Stimulated activated naive CD8-positive, alpha-beta T cell treated with anti-CD3 and anti-CD28 coated beads, Interleukin-15, Interleukin-2, amounts not matched to agents 100 ng/mL and 50 ng/mL, for 24 hours (primary cell): Measurements from ENCODE around the gene LSS.
"Not testable (repeated sequence)": the region's sequence is repeated elsewhere in the genome, so short reads cannot be mapped to it uniquely, and the experiment has no call there.

Experiments used
- H3K27ac Mint-ChIP-seq: one replicate; pipeline ENCODE4 v1.8.0; 2021; ENCODE audit warnings: mild to moderate bottlenecking, mixed read lengths
- H3K27me3 Mint-ChIP-seq: one replicate; pipeline ENCODE4 v1.8.0; 2021; ENCODE audit warnings: mixed read lengths
- H3K36me3 Mint-ChIP-seq: one replicate; pipeline ENCODE4 v1.8.0; 2021; ENCODE audit warnings: low read depth, mixed read lengths
- H3K4me1 Mint-ChIP-seq: one replicate; pipeline ENCODE4 v1.8.0; 2021; ENCODE audit warnings: low read depth, mixed read lengths
- H3K4me3 Mint-ChIP-seq: one replicate; pipeline ENCODE4 v1.8.0; 2021; ENCODE audit warnings: mild to moderate bottlenecking, mixed read lengths
- H3K9me3 Mint-ChIP-seq: one replicate; pipeline ENCODE4 v1.8.0; 2021; ENCODE audit warnings: mixed read lengths

The LSS gene

DNA sequence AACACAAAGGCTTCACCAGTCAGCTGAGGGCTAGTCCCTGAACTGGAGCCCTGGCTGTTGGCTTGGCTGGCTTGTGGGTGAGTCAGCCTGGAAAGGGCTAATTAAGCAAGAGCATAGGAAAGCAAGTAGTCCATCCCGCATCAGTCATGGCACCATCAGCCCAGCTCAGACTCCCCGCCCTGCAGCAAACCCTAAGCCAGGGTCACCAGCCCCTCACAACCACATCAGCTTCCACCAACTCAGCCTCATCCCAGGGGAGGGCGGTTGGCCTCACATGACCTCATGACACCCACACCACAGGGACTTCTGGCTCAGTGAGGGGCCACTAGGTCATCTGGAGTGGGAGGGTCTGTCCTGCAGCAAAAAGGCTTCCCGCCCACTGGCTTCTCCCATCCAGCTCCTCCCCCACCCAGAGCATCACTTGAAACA lies 37.3 kb downstream of the LSS start:
- Mint-ChIP-seq H3K9me3 (no peaks in the 10 kb centered on the region), H3K27me3 (no peaks in the 10 kb centered on the region), H3K4me3 (no peak overlapping the region), H3K36me3 (peaks cover 7% of the 10 kb centered on the region), H3K27ac (no peak overlapping the region), H3K4me1 (no peaks in the 10 kb centered on the region)

DNA sequence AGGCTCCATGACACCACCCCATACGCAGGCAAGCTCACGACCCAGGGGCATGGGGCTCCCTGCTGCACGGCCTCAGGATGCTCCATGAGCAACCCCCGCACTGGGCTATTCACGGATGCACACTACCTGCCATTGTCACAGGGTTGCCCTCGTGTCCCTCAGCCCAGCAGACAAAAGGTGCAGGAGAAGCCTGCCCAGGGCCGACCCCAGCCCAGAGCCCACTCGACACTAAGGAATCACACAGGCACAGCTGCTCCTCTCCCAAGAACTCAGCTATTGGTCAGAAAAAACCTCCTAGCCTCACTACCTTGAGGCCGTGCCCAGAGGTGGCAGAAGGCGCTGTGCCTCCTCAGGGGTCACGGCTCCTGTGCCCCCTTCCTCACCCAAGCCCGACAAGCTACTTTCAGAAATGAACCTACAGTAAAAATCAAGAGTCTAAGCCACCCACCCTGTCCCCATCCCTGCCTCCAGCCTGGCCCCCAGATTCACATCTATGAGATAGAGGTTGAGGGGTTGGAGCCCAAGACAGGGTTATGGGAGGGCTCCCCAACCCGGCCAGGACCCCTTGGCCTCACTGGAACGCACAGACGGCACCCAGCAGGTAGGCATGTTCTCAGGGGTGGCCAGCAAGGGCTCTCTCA lies 38.0 kb downstream of the LSS start:
- Mint-ChIP-seq H3K4me1 (no peaks in the 10 kb centered on the region), H3K27me3 (no peaks in the 10 kb centered on the region), H3K27ac (no peak overlapping the region), H3K4me3 (no peak overlapping the region), H3K9me3 (no peaks in the 10 kb centered on the region), H3K36me3 (peaks cover 7% of the 10 kb centered on the region)

DNA sequence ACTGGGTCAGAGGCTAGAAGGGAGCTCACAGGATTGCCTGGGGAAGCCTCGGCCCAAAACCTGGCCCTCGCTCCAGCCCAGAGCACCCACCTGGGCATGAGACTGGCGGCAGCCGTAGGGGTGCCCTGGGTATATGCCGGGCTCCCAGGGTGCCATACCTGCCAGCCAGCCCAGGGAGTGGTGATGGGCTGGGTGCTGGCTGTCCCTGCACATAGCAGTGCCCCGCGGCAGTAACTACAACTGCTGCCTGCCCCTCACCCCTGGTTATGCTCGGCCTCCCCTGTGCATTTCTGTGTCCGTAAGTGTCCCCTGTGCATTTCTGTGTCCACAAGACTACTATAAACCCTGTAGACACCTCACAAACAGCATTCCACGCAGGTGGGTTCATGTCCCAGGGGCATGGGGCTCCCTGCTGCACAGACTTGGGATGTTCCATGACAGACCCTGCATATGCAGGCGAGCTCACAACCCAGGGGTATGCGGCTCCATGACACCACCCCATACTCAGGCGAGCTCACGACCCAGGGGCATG lies 38.5 kb downstream of the LSS start:
- no peaks in the 10 kb centered on the region for H3K4me1 Mint-ChIP-seq
- no peaks in the 10 kb centered on the region for H3K27me3 Mint-ChIP-seq
- peaks cover 7% of the 10 kb centered on the region for H3K36me3 Mint-ChIP-seq
- H3K4me3 Mint-ChIP-seq: no peak overlapping the region
- H3K27ac Mint-ChIP-seq: no peak overlapping the region
- no peaks in the 10 kb centered on the region for H3K9me3 Mint-ChIP-seq

DNA sequence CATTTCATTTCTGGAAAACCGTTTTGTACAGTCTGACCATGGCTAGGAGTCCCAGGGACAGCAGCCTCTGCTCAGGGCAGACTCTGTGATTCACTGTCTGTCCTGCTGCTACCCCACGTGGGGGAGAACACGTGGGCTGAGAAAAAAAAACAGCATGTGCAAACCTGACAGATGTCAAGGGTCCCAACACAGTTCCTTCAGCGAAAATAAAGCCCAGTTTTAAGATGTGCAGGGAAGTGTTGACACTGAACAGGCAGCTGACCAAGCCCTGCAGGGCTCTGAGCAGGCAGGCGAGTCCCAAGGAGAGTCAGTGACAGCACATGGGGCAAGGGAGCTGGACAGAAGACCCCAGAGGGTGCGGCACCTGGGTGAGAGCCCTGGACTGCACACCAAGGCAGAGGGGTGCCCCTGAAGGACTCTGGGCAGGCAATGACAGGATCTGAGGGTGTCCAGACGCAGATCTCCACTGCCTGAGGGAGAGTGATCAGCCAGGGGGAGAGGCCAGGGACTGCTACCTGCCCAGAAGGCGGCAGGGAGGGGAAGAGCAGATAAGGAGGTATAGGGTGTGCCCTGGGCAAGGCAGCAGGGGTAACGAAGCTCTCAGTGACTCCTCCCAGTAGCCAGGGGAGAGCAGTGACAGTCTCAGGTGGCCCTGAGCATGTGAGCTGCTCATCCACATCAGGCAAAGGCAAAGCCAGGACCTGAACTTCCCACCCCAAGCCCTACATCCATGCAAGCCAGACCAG lies 39.2 kb downstream of the LSS start:
- Mint-ChIP-seq H3K4me3 (no peak overlapping the region), H3K9me3 (no peaks in the 10 kb centered on the region), H3K4me1 (no peaks in the 10 kb centered on the region), H3K36me3 (peaks cover 7% of the 10 kb centered on the region), H3K27me3 (no peaks in the 10 kb centered on the region), H3K27ac (no peak overlapping the region)

DNA sequence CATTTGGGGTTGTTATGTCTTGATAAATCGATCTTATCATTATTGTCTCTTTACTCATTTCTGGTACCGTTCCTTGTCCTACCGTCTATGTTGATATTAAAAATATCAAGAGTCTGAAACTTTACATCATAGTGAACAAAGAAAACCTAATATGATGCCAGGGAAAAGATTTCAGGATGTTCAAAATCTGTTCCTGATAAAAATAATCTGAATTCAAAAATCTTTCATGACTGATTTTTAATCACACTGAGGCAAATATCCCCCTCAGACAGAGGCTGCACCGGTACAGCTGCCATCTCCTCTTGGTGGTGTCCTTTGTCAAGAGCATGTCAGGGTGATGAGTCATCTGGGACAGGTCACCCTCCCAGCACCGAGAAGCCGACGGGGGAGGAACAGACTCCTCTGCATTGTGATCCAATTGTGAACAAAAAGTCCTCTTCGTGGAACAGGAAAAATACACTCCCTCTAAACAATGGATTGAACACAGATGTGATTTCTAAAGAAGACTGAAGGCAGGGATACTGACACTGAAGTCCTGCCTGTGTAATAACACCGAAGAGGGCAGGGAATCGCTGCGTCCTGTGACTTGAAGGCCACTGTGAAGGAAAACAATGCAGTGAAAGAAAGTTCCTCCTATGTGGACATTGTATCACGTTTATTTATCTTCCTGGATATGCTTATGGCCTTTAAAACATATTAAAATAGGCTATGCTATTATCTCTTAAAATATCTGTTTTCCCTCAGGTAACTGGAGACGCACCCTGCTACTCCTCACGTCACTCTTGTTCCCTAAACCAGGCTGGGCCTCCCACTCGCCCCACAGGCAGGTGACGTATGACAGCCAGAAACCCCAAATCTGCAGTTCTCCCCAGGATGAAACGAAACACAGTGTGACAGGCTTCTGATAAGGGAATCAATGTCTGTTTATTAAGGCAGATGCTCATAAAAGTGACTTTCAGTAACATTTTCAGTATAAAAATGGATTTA lies 40.1 kb downstream of the LSS start:
- peak overlapping the region; percentile 19 for H3K27ac Mint-ChIP-seq
- no peak overlapping the region for H3K4me3 Mint-ChIP-seq
- no peaks in the 10 kb centered on the region for H3K9me3 Mint-ChIP-seq
- H3K4me1 Mint-ChIP-seq: no peaks in the 10 kb centered on the region
- peaks cover 3% of the 10 kb centered on the region for H3K36me3 Mint-ChIP-seq
- H3K27me3 Mint-ChIP-seq: no peaks in the 10 kb centered on the region

DNA sequence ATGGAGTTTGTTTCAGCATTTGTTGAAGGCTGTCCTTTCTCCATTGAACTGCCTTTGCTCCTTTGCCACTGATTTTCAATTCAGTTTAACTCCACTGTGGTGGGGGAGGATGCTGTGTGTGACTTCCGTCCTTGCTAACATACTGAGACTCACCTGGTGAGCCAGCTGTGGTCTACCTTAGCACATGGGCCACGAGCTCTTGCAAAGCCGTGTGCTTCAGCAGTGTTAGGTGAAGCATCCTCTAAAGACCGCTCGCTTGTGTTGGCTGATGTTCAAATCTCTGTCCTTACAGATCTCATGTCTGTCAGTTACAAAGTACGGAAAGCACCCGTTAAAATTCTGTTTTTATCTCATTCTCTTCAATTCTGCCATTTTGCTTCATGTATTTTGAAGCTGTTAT lies 40.8 kb downstream of the LSS start:
- no peaks in the 10 kb centered on the region for H3K9me3 Mint-ChIP-seq

DNA sequence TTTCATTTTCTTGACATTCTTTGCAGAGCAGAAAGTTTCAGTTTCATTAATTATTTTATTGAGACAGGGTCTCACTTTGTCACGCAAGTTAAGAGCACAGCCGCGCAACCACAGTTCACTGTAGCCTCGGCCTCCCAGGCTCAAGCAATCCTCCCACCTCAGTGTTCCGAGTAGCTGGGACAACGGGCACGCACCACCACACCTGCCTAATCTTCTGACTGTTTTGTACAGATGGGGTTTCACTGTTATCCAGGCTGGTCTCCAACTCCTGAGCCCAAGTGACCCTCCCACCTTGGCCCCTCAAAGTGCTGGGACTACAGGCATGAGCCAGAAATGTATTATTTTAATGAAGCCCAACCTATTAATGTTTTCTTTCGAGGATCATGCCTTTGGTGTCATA lies 41.3 kb downstream of the LSS start:
- no peaks in the 10 kb centered on the region for H3K9me3 Mint-ChIP-seq
- H3K4me3 Mint-ChIP-seq: no peak overlapping the region
- H3K27ac Mint-ChIP-seq: no peak overlapping the region
- H3K36me3 Mint-ChIP-seq: no peaks in the 10 kb centered on the region
- H3K27me3 Mint-ChIP-seq: no peaks in the 10 kb centered on the region
- H3K4me1 Mint-ChIP-seq: no peaks in the 10 kb centered on the region

More for the DNA sequence above, 40.8 kb downstream of the LSS start:
- no peaks in the 10 kb centered on the region for H3K36me3 Mint-ChIP-seq
- H3K27ac Mint-ChIP-seq: peak overlapping the region; percentile 19
- H3K27me3 Mint-ChIP-seq: no peaks in the 10 kb centered on the region
- no peaks in the 10 kb centered on the region for H3K4me1 Mint-ChIP-seq
- no peak overlapping the region for H3K4me3 Mint-ChIP-seq

DNA sequence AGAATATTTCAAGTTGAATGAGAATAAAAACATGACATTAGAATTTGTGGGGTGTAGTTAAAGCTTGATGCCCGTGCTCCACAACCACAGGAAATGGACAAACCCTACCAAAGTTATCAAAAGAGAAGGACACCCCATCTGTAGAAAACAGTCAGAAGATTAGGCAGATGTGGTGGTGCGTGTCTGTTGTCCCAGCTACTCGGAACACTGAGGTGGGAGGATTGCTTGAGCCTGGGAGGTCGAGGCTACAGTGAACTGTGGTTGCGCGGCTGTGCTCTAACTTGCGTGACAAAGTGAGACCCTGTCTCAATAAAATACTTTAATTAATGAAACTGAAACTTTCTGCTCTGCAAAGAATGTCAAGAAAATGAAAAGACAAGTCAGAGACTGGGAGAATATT lies 42.9 kb downstream of the LSS start:
- H3K4me3 Mint-ChIP-seq: no peak overlapping the region

DNA sequence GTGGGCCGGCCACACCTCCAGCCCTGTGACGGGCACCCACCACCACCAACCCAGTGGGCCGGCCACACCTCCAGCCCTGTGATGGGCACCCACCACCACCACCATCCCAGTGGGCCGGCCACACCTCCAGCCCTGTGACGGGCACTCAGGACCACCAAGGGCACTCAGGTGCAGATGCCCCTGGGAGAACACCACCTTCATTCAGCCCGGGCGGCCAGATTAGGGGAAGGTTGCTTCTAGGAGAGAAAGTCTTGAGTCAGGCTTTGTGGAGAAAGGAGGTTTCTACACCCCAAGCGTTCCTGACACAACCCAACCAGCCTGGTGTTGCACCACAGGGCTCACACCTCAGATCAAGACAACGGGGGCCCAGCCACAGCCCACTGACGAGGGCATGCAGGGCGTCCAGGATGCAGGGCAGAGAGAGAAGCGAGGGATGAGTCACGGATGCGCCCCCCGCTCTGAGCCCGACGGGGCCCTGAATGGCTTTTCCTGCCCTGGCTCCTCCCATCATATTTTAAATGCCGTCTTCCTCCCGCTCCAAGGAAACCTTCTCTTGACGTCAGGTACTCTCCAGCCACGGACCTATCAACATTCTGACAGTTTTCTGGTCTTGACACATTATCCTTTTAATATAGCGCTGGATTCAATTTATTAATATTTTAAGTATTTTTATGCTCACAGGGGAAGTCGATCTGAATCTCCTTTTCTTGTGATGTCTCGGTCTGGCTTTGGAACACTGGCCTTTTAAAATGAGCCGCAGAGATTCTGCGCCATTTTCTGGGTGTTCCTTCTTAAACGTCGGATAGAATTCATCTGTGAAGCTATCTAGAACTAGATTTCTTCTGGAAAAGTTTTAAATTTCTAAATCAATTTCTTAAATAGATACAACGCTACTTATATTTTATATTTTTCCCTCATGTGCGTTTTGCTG lies 43.7 kb downstream of the LSS start:
- no peaks in the 10 kb centered on the region for H3K4me1 Mint-ChIP-seq
- H3K36me3 Mint-ChIP-seq: no peaks in the 10 kb centered on the region
- peak overlapping the region; percentile 82 for H3K4me3 Mint-ChIP-seq
- H3K27ac Mint-ChIP-seq: peak overlapping the region; percentile 76
- H3K27me3 Mint-ChIP-seq: no peaks in the 10 kb centered on the region
- no peaks in the 10 kb centered on the region for H3K9me3 Mint-ChIP-seq

More for the DNA sequence above, 42.9 kb downstream of the LSS start:
- no peaks in the 10 kb centered on the region for H3K4me1 Mint-ChIP-seq
- H3K9me3 Mint-ChIP-seq: no peaks in the 10 kb centered on the region
- no peaks in the 10 kb centered on the region for H3K36me3 Mint-ChIP-seq
- no peak overlapping the region for H3K27ac Mint-ChIP-seq
- no peaks in the 10 kb centered on the region for H3K27me3 Mint-ChIP-seq

DNA sequence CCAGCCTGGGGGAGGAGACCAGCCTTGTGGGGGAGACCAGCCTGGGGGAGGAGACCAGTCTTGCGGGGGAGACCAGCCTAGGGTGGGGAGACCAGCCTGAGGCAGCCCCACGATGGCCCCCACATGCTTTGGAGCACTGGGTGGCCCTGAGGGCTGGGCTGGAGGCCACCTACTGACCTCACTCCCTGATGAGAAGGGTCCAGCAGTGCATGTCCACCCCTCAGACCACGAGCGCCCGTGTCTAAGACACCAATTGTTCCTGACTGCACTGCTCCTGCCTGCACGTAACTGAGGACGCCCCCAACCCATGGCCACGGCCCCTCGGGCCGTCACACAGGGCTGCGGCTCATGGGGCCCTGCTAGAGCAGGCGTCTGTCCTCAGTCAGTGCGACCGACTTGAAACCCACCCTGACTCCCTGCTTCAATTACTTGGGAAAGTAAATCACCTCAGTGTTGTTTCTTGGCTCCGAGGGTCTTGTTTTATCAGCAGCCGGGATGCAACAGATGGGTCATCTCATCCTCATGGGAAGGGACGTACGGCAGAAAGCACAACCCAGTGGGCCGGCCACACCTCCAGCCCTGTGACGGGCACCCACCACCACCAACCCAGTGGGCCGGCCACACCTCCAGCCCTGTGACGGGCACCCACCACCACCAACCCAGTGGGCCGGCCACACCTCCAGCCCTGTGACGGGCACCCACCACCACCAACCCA lies 44.5 kb downstream of the LSS start, which contains the start of gene SPATC1L:
Gene SPATC1L (minus strand): TSS at position 550 of the 715 bp plus-strand sequence. CDS start 1,643 bp downstream, outside the sequence.
- Mint-ChIP-seq H3K4me1 (no peaks in the 10 kb centered on the region), H3K36me3 (no peaks in the 10 kb centered on the region), H3K27me3 (no peaks in the 10 kb centered on the region), H3K27ac (peak within 1 kb of the TSS; percentile 76), H3K9me3 (no peaks in the 10 kb centered on the region), H3K4me3 (peak within 1 kb of the TSS; percentile 82)

DNA sequence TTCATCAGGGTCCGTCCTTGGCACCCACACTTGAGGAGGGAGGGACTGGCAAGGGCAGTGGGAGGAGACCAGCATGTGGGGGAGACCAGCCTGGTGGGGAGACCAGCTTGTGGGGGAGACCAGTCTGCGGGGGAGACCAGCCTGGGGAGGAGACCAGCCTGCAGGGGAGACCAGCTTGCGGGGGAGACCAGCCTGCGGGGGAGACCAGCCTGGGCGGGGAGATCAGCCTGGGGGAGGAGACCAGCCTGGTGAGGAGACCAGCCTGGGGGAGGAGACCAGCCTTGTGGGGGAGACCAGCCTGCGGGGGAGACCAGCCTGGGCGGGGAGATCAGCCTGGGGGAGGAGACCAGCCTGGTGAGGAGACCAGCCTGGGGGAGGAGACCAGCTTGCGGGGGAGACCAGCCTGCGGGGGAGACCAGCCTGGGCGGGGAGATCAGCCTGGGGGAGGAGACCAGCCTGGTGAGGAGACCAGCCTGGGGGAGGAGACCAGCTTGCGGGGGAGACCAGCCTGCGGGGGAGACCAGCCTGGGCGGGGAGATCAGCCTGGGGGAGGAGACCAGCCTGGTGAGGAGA lies 45.2 kb downstream of the LSS start:
- H3K9me3 Mint-ChIP-seq, H3K27ac Mint-ChIP-seq, H3K36me3 Mint-ChIP-seq, H3K4me1 Mint-ChIP-seq, H3K27me3 Mint-ChIP-seq: not testable (repeated sequence)
- H3K4me3 Mint-ChIP-seq: peak overlapping the region; percentile 47

DNA sequence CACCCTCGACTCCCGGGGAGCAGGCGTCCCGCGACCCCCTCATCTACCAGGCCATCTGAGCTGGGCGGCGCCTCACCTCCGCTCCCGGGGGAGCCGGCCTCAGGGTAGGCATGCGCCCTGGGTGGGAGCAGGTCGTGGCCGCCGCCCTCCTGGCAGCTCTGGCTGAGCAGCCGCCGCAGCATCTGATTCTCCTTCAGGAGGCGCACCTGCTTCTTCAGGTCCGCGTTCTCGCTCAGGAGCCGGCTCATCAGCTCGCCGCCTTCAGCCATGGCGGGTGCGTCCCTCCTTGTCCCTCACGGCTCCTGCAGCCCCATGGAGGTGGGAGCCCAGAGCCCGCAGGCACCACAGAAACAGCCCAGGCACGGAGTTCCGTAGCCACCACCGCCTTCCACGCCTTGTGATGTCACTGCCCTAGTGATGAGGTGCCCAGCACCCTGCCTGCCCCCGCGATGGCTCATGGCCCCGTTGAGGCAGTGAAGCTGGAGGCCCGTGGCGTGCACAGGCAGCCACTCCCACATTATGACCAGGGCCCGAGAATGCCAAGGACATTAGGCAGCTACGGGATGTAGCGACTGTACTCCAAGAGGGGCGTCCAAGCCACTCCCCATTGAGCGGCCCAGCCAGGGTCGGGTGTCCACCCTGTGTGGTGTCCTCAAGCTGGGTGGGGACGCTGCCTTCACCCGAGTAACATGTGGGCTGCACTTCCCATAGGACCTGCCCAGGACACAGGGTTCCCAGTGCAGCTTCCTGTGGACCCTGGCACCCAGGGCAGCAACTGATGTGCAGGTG lies 45.8 kb downstream of the LSS start:
- Mint-ChIP-seq H3K27ac (no peak overlapping the region), H3K4me3 (peak overlapping the region; percentile 47), H3K36me3 (no peaks in the 10 kb centered on the region), H3K27me3 (no peaks in the 10 kb centered on the region), H3K9me3 (peaks cover 1% of the 10 kb centered on the region), H3K4me1 (no peaks in the 10 kb centered on the region)
